GM06990 (cell line): ENCODE data around the gene ATP6V0E1.

Source experiments
- DNase-seq: peaks from one replicate; pipeline ENCODE4 v3.0.0-alpha.2; 2011; ENCODE audit not compliant: insufficient read length; ENCODE audit errors: extremely low read depth
- H3K27me3 ChIP-seq: replicated peaks from 2 replicates; pipeline ENCODE4 v1.6.0; 2011; ENCODE audit warnings: low read length; ENCODE audit not compliant: control insufficient read depth, insufficient read depth
- H3K36me3 ChIP-seq: 2 replicates; pipeline ENCODE4 v1.5.1; 2011; ENCODE audit warnings: low read length; ENCODE audit not compliant: control insufficient read depth, insufficient read depth
- H3K4me3 ChIP-seq: replicated peaks from 2 replicates; pipeline ENCODE4 v1.5.1; 2011; ENCODE audit warnings: low read depth, mild to moderate bottlenecking, control low read depth, low read length
- TF ChIP-seq, protein P1 (sequence below): IDR thresholded peaks from 2 replicates; pipeline ENCODE4 v1.5.1; 2011; ENCODE audit warnings: low read length, control low read depth, mild to moderate bottlenecking, inconsistent platforms; ENCODE audit not compliant: insufficient read depth, poor library complexity, severe bottlenecking

The ATP6V0E1 gene

DNA sequence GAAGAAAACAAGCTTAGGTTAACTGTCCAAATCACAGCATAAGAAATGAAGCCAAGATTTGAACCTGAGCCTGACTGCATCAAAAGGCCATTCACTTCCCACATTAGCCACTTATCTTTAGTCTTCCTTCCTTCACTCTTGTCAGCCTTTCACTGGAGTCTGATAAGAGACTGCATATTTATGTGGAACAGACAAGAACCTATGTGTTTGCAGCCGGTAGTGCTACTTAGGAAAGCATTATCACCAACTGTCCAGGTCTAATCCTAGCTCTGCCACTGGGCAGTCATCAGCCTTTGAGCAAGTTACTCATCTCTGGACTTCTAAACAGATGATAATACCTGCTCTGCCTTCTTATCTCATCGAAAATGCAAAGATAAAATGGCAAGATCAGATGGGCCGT lies 12.1 kb upstream of the ATP6V0E1 start:
- no peak for DNase-seq
- Histone ChIP-seq H3K36me3 (peaks cover 3% of the 10 kb centered on the region; the same call in 1 of the 2 replicates), H3K4me3 (no peak overlapping the region), H3K27me3 (no peaks in the 10 kb centered on the region)
- TF ChIP-seq, protein P1, sequence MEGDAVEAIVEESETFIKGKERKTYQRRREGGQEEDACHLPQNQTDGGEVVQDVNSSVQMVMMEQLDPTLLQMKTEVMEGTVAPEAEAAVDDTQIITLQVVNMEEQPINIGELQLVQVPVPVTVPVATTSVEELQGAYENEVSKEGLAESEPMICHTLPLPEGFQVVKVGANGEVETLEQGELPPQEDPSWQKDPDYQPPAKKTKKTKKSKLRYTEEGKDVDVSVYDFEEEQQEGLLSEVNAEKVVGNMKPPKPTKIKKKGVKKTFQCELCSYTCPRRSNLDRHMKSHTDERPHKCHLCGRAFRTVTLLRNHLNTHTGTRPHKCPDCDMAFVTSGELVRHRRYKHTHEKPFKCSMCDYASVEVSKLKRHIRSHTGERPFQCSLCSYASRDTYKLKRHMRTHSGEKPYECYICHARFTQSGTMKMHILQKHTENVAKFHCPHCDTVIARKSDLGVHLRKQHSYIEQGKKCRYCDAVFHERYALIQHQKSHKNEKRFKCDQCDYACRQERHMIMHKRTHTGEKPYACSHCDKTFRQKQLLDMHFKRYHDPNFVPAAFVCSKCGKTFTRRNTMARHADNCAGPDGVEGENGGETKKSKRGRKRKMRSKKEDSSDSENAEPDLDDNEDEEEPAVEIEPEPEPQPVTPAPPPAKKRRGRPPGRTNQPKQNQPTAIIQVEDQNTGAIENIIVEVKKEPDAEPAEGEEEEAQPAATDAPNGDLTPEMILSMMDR: no peak

- DNase-seq: no peak
- no peaks in the 10 kb centered on the region for H3K27me3 ChIP-seq
- TF ChIP-seq, protein P1: no peak
- H3K4me3 ChIP-seq: no peak overlapping the region
- H3K36me3 ChIP-seq: peaks cover 3% of the 10 kb centered on the region; the same call in 1 of the 2 replicates
Measured at GRCh38 chr5:172972552-172972951, 11.0 kb upstream of the ATP6V0E1 start.

DNA sequence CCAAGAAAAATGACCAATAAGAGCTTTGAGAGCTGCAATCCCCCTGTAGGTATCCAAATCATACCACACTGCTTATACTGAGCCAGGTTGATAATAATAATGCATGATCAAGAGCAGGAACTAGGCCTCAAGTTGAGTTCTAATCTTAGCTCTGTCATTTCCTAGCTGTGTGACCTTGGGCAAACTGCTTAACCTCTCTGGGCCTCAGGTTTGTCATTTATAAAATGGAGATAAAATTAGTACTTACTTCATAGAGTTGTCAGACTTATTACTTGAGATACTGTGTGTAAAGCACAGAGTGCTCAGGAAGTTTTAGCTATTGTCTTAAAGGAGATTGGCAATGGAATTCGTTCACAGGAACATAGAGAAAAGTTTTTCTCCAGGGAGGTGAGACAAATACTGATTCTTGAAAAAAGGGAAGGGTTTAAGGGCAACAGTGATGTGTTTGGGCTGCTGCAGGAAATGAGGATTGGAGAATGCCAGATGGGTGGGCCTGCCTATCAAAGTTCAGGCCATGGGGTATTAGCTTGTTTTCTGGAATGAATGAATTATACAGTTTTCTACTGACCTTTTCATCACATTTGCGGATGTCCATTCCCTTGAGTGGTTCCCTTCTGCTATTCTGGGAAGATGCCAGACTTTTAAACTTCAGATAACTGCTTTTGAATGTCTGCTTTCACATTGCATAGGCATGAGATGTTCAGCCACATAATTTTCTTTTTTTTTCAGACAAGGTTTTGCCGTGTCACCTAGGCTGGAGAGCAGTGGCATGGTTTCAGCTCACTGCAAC lies 10.2 kb upstream of the ATP6V0E1 start:
- H3K4me3 ChIP-seq: no peak overlapping the region
- H3K36me3 ChIP-seq: peaks cover 3% of the 10 kb centered on the region; the same call in 1 of the 2 replicates
- TF ChIP-seq, protein P1: no peak
- DNase-seq: no peak
- H3K27me3 ChIP-seq: no peaks in the 10 kb centered on the region

GRCh38 chr5:172973931-172974330 lies 9.6 kb upstream of the ATP6V0E1 start:
- no peak for DNase-seq
- no peak overlapping the region for H3K4me3 ChIP-seq
- no peaks in the 10 kb centered on the region for H3K27me3 ChIP-seq
- H3K36me3 ChIP-seq: peaks cover 3% of the 10 kb centered on the region; the same call in 1 of the 2 replicates
- TF ChIP-seq, protein P1: no peak

GRCh38 chr5:172975289-172975688 lies 8.3 kb upstream of the ATP6V0E1 start:
- no peak for DNase-seq
- TF ChIP-seq, protein P1: no peak
- no peaks in the 10 kb centered on the region; the same call in 1 of the 2 replicates for H3K36me3 ChIP-seq
- H3K4me3 ChIP-seq: no peak overlapping the region
- no peaks in the 10 kb centered on the region for H3K27me3 ChIP-seq
